ENCODE data around the gene KRTAP9-6.
"Not testable (repeated sequence)": the region's sequence is repeated elsewhere in the genome, so short reads cannot be mapped to it uniquely, and the experiment has no call there.

Gene KRTAP9-6

DNA sequence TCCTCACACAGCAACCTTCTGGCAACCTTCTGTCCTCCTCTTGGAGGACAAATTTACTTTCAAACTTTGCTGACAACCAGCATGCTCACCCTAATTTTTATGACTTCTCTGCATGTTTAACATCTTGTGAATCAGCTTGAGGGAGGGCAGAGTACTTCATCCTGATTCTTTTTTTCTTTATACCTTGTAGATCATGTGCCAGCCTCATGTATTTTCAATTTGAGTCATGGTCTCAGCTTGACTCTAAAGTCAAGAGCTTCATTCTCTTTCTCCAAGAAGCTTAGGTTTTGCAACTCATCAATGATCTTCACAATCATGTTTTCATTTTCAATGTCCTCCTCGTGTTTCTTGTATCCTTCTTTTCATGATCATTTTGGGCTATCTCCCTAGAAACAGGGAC is 6.7 kb downstream of the KRTAP9-6 start:
- no peak for DNase-seq

DNA sequence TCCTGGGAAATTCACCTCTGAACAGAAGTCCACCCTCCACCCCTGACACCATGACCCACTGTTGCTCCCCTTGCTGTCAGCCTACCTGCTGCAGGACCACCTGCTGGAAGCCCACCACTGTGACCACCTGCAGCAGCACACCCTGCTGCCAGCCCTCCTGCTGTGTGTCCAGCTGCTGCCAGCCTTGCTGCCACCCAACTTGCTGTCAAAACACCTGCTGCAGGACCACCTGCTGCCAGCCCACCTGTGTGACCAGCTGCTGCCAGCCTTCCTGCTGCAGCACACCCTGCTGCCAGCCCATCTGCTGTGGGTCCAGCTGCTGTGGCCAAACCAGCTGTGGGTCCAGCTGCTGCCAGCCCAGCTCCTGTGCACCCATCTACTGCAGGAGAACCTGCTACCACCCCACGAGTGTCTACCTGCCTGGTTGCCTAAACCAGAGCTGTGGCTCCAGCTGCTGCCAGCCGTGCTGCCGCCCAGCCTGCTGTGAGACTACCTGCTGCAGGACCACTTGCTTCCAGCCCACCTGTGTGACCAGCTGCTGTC is 10.5 kb downstream of the KRTAP9-6 start, which contains the start of gene KRTAP9-7:
KRTAP9-7 (plus strand) TSS at position 51 of the 543 bp plus-strand sequence; CDS start at position 51, 0 bp downstream.
- DNase-seq = not testable (repeated sequence)

DNA sequence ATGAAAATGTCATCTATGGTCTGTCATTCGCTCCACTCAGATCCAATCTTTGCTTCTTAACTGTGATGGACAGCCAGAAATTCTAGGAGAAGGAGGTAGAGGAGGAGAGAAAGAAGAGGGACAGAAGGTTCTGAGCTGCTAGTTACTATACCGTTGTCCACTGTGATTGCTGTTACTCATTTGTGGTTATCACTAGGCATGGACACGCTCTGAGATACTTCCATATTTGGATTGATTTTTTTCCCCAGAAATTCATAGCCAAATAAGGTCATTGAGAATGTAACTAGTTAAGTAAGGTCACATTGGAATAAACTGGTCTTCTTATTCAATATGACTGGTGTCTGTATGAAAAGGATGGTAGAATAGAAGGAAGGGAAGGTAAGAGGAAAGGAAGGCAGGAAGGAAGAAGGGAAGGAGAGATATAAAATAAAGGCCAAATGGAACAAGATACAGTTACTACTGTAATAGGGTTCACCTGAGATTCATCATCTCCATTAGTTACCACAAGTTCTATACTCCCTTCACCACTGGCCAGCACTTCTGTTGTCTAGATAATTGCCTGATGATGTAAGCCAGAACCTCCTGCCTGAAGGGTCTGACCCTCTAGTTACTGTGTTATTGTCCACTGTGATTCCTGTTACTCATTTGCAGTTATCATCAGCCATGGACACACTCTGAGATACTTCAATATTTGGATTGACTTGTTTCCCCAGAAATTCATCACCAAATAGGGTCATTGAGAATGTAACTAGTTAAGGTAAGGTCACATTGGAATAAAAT is 13.2 kb downstream of the KRTAP9-6 start:
- no peak for DNase-seq

DNA sequence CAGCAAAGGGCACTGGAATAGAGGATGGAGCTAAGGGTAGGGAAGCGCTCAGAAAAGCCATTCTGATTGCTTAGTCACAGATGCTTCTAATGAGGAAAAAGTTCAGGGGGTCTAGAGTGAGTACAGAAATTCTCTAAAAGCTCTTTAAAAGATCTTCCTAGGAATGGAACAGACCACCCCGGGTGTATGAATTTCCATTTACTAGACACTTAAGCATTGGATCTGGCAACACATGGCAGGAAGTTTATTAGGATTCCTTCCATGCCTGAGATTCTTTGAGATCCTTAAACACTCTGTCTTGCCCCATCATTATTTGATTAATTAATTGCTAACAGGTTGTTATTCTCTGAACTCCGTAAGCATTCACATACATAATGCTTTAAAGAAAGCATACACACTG is 18.9 kb downstream of the KRTAP9-6 start:
- no peak for DNase-seq

DNA sequence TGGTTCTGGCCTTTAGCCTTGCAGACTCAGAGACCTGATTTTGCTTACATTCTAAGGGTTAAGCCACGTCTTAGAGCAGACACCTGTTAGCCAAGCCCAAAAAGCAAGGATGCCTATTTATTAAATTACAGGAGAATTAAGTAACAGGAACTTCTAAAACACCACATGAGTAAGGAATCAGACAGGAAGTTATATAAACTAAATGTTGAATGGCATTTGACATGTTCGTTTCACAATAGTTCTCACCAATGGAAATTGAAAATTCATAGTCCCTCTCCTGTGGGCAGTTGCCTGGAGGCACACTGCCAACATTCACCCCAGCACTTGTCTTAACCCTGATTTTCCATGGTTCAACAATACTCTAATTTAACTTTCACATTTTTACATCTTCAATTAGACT is 19.4 kb downstream of the KRTAP9-6 start:
- no peak for DNase-seq

DNA sequence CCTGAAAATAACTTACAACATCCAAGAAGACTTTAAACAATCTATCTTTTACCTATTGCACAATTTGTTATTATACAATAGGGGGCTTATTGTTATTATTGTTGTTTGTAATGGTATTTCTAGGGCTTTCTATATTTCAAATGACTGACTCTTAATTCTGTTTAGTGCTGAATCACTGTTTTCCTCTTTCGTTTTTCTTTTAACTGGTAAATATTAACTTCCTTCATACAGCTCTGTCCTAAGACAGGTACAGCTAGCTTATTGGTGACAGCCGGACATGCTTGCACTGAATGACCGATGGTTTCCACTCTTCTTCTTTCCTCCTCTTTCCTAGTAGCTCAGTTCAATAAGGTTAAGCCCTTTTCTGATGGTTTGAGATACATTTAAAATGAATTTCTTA is 21.9 kb downstream of the KRTAP9-6 start:
- DNase-seq = no peak

DNA sequence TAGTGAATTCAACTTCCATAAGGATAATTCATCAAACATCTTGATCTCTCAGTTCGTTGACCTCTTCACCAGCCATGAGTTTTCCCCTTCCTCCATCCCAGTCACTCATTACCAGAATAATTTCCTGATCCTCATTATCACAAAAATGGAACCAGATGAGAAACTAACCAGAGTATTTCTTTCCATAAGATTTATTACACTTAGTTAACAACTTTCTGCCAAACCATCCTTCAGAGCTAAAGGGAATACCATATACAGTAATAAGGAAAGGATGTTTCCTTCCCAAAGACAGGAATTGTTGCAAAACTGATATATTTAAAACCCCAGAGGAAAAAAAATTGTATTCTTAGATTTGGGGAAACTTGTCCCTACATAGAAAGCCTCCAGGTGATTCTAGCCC is 28.8 kb downstream of the KRTAP9-6 start:
- no peak for DNase-seq

DNA sequence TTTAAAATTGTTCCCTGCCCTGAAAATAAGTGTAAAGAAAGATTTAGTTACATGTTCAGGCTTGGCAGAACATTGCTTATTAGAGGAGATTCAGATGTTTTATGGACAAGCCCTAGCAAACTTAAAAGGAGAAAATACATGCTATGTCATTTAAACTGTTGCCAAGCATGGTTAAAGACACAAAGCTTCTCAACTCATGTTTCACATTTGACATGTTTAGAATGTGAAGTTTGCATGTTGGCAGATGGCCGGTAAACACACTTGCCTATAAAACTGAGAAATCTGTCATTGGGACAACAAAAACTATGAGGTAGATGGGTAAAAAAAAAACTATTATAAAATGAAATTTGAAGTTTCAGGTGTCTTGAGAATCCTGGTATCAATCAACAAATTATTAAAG is 31.7 kb downstream of the KRTAP9-6 start:
- no peak for DNase-seq

DNA sequence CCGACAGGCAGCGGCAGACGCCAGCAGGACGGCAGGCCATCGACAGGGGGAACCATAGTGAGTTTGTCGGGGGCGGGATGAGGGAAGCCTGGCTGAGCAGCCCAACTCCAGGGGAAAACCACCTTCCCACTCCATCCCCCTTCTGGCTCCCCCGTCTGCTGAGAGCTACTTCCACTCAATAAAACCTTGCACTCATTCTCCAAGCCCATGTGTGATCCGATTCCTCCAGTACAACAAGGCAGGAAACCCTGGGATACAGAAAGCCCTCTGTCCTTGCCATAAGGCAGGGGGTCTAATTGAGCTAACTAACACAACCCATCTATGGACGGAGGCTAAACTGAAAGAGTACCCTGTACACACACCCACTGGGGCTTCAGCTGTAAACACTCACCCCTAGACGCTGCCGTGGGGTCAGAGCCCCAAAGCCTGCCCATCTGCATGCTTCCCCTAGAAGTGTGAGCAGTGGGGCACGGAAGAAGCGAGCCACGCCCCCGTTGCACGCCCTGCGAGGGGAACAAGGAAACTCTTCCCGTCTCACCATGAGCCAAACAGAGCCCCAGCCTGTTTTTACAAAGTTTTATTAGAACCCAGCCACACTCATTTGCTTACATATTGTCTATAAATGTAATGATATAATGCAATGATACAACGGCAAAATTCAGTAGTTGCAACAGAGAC is 33.4 kb downstream of the KRTAP9-6 start:
- no peak for DNase-seq

DNA sequence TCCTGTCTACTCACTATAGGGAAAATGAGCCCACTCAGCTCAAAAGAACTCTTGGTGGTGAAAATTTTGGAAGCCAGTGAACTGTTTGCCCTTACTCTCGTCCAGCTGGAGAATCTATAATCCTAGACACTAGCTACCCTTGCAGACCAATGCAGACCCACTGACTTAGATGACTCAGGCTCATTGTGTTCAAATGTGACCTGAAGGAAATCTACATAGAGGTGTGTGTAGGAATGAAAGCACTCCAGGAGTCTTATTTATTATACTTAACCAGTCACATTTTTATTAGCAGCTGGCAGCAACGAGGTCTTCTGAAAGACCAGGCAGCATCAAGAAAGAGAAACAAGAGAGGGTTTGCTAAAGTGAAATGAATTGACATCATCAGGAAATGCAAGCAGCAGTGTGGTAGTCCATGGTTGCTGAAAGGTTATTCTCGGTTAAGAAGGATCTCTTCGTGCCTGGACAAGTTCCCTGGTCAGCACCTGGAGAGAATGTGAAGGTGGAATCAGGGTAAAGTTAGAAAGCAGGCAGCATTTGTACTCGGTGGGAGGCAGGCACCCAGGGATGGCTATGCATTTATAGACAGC is 36.1 kb downstream of the KRTAP9-6 start:
- no peak for DNase-seq

DNA sequence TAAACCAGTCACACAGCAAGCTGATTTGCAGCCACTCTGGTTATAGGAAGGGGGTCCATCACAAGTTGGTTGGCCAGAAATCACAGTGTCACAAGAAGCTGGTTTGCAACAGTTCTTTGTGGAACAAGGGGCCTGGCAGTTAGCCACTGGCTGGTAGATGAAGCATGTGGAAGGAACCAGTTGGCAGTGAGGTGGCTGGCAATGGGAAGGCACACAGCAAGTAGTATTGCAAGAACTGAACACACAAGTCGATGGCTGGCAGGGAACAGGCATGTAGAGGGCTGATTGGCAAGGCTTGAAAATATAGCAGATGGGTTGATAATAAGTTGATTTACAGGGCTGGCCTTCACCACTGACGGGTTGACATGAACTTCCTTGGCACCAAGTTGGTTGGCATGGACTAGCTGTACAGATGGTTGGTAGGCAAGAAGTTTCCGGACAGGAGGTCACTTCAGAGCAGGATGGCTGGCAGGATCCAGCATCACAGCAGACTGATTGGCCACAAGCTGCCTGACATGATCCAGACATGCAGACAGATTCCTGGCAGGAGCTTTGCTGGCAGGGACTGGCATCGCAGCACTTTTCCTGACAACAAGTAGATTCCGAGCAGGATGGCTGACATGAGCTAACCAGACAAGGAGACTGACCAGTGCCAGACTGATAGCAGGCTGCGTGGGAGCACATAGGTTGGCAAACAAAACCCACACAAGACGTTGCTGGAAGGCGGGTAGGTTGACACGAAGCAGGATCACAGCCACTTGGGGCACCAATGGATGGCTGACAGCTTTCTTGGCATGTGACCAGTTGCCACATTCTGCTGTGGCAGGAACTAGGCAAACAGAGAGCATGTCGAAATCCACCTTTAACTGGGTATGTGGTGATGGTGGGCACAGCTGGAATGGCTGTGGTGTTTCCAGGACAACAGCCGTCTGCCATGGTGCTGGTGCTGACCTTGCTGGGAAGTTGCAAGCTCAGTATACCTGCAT is 37.0 kb downstream of the KRTAP9-6 start, which contains the start of gene KRTAP29-1:
KRTAP29-1 (minus strand) TSS at position 936 of the 986 bp plus-strand sequence; CDS start at position 936, 0 bp downstream.
- DNase-seq = no peak

DNA sequence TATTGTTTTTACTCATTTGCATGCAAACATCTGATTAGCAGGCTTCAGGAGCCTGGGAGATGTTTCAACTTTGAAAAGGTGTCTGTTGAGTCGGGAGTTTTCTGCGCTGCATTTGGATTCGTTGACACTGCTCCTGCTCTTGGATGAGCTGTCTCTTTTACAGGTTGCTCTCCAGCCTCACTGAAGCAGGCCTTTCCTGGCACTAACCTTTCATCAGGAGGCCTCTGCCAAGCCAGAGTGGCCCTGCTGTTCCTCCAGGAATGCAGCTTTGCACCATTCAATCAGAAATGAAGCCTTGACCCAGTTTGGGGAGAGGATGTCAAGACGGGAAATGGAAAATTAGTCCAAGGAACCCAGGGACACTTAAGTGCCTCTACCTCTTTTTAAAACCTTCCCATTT is 37.8 kb downstream of the KRTAP9-6 start:
- DNase-seq = no peak

DNA sequence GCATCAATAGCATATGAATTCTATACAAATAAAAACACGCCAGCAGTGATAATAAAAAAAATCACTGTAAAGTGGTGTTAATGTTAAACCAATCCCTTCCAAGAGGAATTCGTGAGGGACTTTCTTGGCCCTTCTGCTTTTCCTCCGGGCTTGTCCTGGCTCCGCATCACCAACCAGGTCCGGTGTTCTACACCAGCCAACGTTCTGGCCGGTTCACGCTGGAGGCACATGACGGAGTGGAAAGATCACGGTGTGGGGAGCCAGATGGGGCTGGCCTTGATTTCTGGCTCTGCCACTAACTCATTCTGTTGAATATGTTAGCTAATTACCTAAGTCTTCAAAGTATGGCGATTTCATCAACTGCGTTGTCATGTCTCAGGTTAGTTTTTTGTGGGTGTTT is 38.9 kb downstream of the KRTAP9-6 start:
- no peak for DNase-seq

DNA sequence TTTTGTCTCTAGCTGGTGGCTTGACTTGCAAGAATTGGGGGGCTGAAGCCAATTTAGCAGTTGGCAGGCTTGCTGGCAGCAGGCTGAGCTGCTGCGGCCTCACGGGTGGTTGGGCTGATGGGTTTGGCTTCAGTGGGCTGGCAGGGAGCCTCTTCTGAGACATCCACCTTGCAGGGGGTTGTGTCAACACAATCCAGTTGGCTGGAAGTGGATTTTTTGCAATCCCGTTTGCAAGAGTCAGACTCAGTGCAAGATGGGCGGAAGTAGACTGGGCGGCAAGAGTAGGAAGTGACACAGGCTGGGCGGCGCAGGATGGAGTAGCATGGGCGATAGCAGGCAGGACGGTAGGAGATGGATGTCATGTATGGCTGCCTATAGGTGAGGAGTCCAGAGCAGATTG is 42.5 kb downstream of the KRTAP9-6 start:
- DNase-seq = no peak

DNA sequence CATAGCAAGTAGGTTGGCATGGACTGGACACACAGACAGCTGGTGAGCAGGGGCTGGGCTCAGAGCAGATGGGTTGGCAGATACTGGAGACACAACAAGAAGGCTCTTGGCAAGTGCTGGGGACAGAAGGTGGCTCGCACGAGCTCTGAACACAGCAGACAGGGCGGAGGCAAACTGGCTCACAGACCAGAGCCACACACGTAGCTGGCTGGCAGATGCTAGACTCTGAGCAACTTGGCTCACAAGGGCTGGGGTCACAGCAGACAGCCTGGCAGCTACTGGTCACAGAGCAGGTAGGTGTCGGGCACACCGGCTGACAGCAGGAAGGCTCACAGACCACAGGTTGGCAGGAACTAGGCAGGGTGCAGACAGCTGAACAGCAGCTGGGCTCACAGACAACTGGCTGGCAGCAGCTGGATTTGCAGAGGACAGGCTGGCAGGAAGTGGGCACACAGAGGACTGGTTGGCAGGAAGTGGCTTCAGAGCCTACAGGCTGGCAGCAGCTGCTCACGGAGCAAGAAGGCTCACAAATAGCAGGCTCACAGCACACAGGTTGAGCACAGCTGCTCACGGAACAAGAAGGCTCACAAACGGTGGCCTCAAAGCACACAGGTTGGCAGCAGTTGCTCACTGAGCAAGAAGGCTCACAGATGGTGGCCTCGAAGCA is 43.2 kb downstream of the KRTAP9-6 start:
- no peak for DNase-seq

DNA sequence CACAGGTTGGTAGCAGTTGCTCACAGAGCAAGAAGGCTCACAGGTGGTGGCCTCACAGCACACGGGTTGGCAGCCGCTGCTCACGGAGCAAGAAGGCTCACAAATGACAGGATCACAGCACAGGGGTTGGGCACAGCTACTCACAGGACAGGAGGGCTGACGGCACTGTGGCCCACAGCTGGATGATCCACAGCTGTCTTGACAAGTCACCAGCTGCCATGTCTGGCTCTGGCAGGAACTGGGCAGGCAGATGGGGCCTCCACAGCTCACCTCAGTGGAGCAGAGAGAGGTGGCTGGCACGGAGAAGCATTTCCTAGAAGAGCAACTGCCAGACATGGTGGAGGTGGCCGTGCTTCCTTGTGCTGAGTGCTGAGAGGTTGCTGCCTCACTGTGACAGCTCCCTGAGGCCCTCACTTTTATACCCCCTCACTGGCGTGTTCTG is 43.8 kb downstream of the KRTAP9-6 start, which contains the start of gene KRTAP16-1:
KRTAP16-1 (minus strand) TSS at position 392 of the 442 bp plus-strand sequence; CDS start at position 336, 56 bp downstream.
- DNase-seq = no peak

DNA sequence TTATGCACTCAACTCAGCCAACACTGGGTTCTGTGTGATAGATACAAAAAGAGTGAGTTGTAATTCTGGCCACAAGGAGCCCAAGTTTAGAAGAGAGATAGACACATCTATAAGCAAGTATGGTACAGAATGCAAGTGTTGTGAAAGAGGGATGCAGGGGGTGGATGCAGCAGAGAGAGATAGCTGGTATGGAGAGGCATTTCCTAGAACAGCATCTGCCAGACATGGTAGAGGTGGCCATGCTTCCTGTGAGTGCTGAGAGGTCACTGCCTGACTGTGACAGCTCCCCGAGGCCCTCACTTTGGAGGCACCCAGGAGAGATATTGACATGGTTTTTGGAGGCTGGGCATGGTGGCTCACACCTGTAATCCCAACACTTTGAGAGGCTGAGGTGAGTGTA is 45.9 kb downstream of the KRTAP9-6 start:
- no peak for DNase-seq

DNA sequence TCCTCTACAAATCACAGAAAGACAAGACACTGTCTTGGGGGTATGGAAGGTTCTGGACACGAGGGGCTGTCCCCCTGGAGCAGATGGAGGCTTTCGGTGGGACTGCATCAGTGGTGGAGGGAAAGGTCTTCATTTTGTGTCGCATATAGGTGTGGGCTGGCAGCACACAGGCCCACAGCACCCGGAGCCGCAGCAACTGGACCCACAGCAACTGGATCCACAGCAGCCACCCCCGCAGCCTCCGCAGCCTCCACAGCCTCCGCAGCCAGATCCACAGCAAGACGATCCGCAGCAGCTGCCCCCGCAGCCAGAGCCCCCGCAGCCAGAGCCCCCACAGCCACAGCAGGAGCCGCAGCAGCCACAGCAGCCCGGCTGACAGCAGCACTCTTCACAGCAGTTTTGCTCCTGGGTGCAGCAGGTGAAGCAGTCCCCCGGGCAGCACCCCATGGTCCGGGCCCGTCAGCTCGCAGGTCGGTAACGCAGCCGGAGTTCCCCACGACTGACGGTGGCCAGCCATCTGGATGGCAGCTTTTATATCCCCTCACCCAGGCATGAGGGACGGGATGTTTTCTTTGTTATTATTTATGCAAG is 50.1 kb downstream of the KRTAP9-6 start, which contains the start of gene KRTAP17-1:
KRTAP17-1 (minus strand) TSS at position 507 of the 591 bp plus-strand sequence; CDS start at position 447, 60 bp downstream.
- DNase-seq = no peak

Measured in NCI-H1930 (cell line).